Loucy (cell line): Measurements from ENCODE around the gene RUNX2.

ENCODE experiments used
- H2AFZ ChIP-seq: fragments of 200-600 bp; sonication (generic); 2 replicates; pipeline ENCODE4 v1.6.0; 2016; ENCODE audit warnings: antibody characterized with exemption, mild to moderate bottlenecking, low read length, moderate library complexity
- H3F3A ChIP-seq: fragments of 200-600 bp; 2 replicates; pipeline ENCODE4 v1.6.0; 2016; ENCODE audit warnings: antibody characterized with exemption, low read depth, mild to moderate bottlenecking
- H3K27me3 ChIP-seq: fragments of 200-600 bp; sonication (generic); 2 replicates; pipeline ENCODE4 v1.6.1; 2014; ENCODE audit warnings: low read length, mild to moderate bottlenecking; ENCODE audit not compliant: insufficient read depth, poor library complexity, severe bottlenecking
- H3K36me3 ChIP-seq: fragments of 200-600 bp; sonication (generic); 2 replicates; pipeline ENCODE4 v1.6.1; 2016; ENCODE audit warnings: low read length; ENCODE audit not compliant: insufficient read depth
- H3K4me1 ChIP-seq: fragments of 200-600 bp; sonication (generic); 2 replicates; pipeline ENCODE4 v1.5.1; 2014; ENCODE audit warnings: low read length, mild to moderate bottlenecking; ENCODE audit not compliant: insufficient read depth, poor library complexity, severe bottlenecking
- H3K4me2 ChIP-seq: fragments of 200-600 bp; sonication (generic); 2 replicates; pipeline ENCODE4 v1.6.0; 2014; ENCODE audit warnings: antibody characterized with exemption, low read length, low read depth, mild to moderate bottlenecking; ENCODE audit not compliant: poor library complexity, severe bottlenecking
- H3K4me3 ChIP-seq: fragments of 200-600 bp; sonication (generic); 2 replicates; pipeline ENCODE4 v1.5.1; 2014; ENCODE audit warnings: low read length, mild to moderate bottlenecking, mixed read lengths; ENCODE audit not compliant: poor library complexity, severe bottlenecking
- H3K79me2 ChIP-seq: fragments of 200-600 bp; sonication (generic); 2 replicates; pipeline ENCODE4 v1.6.1; 2014; ENCODE audit warnings: low read length; ENCODE audit not compliant: insufficient read depth
- H3K9ac ChIP-seq: fragments of 200-600 bp; sonication (generic); 2 replicates; pipeline ENCODE4 v1.6.0; 2014; ENCODE audit warnings: mild to moderate bottlenecking, low read depth, low read length, moderate library complexity; ENCODE audit not compliant: poor library complexity, severe bottlenecking
- H3K9me2 ChIP-seq: fragments of 200-600 bp; sonication (generic); replicated peaks from 2 replicates; pipeline ENCODE4 v1.6.1; 2016; ENCODE audit warnings: low read depth, low read length, mixed read lengths
- H3K9me3 ChIP-seq: fragments of 200-600 bp; sonication (generic); 2 replicates; pipeline ENCODE4 v1.6.1; 2014; ENCODE audit warnings: mild to moderate bottlenecking, antibody characterized with exemption, low read length, low read depth; ENCODE audit not compliant: insufficient read depth
- H4K20me1 ChIP-seq: fragments of 200-600 bp; sonication (generic); 2 replicates; pipeline ENCODE4 v1.6.0; 2014; ENCODE audit warnings: antibody characterized with exemption, low read length, mild to moderate bottlenecking; ENCODE audit not compliant: insufficient read depth, poor library complexity, severe bottlenecking
- EZH2phosphoT487 ChIP-seq: fragments of 200-600 bp; IDR thresholded peaks from 2 replicates; pipeline ENCODE4 v1.6.1; 2018; ENCODE audit warnings: antibody characterized with exemption, mild to moderate bottlenecking, moderate library complexity, borderline replicate concordance
- TF ChIP-seq, protein P1 (sequence below): fragments of 200-600 bp; sonication (generic); conservative IDR thresholded peaks from 2 replicates; pipeline ENCODE4 v1.5.1; 2014; ENCODE audit warnings: mild to moderate bottlenecking, antibody characterized with exemption, low read length

RUNX2 gene

DNA sequence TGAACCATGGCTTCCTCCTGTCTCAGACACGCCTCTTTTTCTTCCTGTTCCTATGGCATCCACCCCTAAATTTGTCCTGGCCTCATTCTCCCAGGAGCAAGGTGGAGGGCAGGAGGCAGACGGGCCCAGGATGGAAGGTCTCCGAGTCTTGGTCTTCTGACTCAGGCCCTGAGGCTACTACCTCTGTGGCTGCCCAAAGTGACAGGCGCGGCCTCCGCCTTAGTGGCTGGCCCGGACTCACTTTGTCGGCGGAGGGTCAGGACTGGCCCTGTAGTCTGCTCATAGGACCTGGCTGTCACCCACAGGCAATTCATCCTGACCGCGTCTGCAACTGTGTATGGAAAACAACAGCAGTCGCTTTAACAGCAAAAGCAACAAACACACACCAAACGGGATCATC lies 312.7 kb downstream of the RUNX2 start:
- Histone ChIP-seq H3K27me3 (no peaks in the 10 kb centered on the region), H2AFZ (no peak overlapping the region), H3K9me3 (no peaks in the 10 kb centered on the region), H4K20me1 (no peaks in the 10 kb centered on the region), H3K4me3 (no peak overlapping the region), H3K9me2 (no peaks in the 10 kb centered on the region), H3K36me3 (no peaks in the 10 kb centered on the region), H3K79me2 (no peaks in the 10 kb centered on the region), H3F3A (peaks cover 11% of the 10 kb centered on the region; the same call in 1 of the 2 replicates), H3K4me2 (no peak overlapping the region), H3K4me1 (peaks cover 39% of the 10 kb centered on the region), H3K9ac (no peak overlapping the region)
- no peak for TF ChIP-seq EZH2phosphoT487
- TF ChIP-seq, protein P1, sequence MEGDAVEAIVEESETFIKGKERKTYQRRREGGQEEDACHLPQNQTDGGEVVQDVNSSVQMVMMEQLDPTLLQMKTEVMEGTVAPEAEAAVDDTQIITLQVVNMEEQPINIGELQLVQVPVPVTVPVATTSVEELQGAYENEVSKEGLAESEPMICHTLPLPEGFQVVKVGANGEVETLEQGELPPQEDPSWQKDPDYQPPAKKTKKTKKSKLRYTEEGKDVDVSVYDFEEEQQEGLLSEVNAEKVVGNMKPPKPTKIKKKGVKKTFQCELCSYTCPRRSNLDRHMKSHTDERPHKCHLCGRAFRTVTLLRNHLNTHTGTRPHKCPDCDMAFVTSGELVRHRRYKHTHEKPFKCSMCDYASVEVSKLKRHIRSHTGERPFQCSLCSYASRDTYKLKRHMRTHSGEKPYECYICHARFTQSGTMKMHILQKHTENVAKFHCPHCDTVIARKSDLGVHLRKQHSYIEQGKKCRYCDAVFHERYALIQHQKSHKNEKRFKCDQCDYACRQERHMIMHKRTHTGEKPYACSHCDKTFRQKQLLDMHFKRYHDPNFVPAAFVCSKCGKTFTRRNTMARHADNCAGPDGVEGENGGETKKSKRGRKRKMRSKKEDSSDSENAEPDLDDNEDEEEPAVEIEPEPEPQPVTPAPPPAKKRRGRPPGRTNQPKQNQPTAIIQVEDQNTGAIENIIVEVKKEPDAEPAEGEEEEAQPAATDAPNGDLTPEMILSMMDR = no peak

- no peaks in the 10 kb centered on the region for H4K20me1 ChIP-seq
- H3K9me3 ChIP-seq = no peaks in the 10 kb centered on the region
- no peaks in the 10 kb centered on the region for H3K36me3 ChIP-seq
- no peak overlapping the region for H3K9ac ChIP-seq
- peaks cover 36% of the 10 kb centered on the region for H3K4me1 ChIP-seq
- H3K4me3 ChIP-seq = no peak overlapping the region
- TF ChIP-seq, protein P1 = no peak
- TF ChIP-seq EZH2phosphoT487 = no peak
- peaks cover 11% of the 10 kb centered on the region; the same call in 1 of the 2 replicates for H3F3A ChIP-seq
- no peak overlapping the region for H3K4me2 ChIP-seq
- H3K9me2 ChIP-seq = no peaks in the 10 kb centered on the region
- no peaks in the 10 kb centered on the region for H3K79me2 ChIP-seq
- H2AFZ ChIP-seq = no peak overlapping the region
- no peaks in the 10 kb centered on the region for H3K27me3 ChIP-seq
Measured at GRCh38 chr6:45642331-45643125, 314.4 kb downstream of the RUNX2 start.

DNA sequence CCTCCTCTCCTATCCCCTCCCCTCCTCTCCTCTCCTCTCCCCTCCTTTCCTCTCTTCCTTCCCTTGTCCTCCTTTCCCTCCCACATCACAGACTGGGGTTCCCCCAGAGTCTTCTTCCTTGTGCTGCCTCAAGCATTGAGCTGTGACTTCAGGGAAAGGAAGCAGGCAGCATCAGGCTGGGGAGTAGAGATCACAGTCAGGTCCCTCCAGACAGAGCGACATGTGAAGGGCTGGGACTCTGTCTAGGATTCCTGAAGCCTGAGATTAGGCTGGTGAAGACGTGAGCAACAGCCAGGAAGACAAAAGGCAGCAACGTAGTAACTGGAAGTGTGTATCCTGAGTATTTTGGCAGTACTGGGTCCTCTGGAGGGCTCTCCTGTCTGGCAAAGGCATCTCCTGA lies 315.0 kb downstream of the RUNX2 start:
- TF ChIP-seq EZH2phosphoT487 = no peak
- TF ChIP-seq, protein P1 = no peak
- Histone ChIP-seq H3K27me3 (no peaks in the 10 kb centered on the region), H3K36me3 (no peaks in the 10 kb centered on the region), H3K9me2 (no peaks in the 10 kb centered on the region), H2AFZ (no peak overlapping the region), H3K4me2 (no peak overlapping the region), H3K4me1 (peaks cover 36% of the 10 kb centered on the region), H3K4me3 (no peak overlapping the region), H3F3A (peaks cover 6% of the 10 kb centered on the region; the same call in 1 of the 2 replicates), H4K20me1 (no peaks in the 10 kb centered on the region), H3K79me2 (no peaks in the 10 kb centered on the region), H3K9me3 (no peaks in the 10 kb centered on the region), H3K9ac (no peak overlapping the region)
